ENCODE measurements around the gene SYCP2. TPM values are rescaled to one million over a fixed set of nuclear protein-coding genes. Genes with fewer than 3 reads are reported as not detected.

SYCP2 gene
- total and polyA plus RNA-seq, 12 donors: 0.28 to 2.7 (median 1.1) TPM

DNA sequence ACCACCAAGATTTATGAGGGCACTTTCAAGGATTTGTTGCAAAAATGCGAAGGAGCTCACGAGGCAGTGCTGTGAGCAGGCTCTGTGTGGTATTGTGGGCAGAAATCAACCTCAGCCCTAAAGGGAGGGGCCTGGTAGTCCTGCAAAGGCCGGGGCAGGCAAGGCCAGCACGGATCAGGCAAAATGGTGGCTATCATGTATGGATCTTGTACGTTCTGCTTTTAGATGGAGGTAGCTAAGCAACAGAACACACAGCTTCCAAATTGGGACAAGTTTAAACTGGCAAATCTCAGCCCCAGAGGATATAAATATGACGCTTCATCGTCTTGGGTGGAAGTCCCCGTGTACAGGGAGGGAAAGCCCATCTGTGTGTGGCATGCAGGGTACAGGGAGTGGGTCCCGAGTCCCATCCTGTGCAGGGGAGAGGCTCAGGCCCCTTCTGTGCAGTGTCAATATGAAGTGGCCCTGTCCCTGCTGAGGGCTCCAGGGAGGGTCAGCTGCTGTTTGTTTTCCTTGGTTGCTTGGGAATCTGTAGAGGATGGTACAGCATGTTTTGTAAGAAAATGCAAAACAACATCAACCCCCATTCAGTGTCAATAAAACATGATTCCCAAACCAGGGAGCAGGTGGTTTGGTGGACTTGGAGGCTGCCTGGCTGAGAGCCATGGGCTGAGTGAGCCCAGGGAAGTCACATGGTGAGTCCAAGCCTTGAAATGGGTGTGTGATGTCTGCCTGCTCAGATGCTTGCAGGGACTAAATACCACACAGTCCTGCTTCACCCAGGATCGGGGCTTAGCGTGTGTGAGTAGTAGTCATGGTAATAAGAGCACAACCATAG lies 113.0 kb downstream of the SYCP2 start:
- TF ChIP-seq, protein P1, sequence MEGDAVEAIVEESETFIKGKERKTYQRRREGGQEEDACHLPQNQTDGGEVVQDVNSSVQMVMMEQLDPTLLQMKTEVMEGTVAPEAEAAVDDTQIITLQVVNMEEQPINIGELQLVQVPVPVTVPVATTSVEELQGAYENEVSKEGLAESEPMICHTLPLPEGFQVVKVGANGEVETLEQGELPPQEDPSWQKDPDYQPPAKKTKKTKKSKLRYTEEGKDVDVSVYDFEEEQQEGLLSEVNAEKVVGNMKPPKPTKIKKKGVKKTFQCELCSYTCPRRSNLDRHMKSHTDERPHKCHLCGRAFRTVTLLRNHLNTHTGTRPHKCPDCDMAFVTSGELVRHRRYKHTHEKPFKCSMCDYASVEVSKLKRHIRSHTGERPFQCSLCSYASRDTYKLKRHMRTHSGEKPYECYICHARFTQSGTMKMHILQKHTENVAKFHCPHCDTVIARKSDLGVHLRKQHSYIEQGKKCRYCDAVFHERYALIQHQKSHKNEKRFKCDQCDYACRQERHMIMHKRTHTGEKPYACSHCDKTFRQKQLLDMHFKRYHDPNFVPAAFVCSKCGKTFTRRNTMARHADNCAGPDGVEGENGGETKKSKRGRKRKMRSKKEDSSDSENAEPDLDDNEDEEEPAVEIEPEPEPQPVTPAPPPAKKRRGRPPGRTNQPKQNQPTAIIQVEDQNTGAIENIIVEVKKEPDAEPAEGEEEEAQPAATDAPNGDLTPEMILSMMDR (IDR thresholded peaks at IDR 0.05): no peak
- no peak for TF ChIP-seq POLR2A (IDR thresholded peaks at IDR 0.05)
- intact Hi-C loops (cut with DNase I): no loop called here
- Histone ChIP-seq H3K27me3 (no peaks in the 10 kb centered on the region), H3K36me3 (replicated peaks in 1 of 2) (no peaks in the 10 kb centered on the region), H3K9me3 (replicated peaks in 1 of 3) (no peaks in the 10 kb centered on the region), H3K4me3 (no peak overlapping the region), H3K4me1 (replicated peaks in 1 of 2) (no peaks in the 10 kb centered on the region), H3K27ac (no peak overlapping the region)
- 68 to 78% (median 70%) methylated on average over 8 to 11 of the region's 11 CpGs for WGBS, 4 donors
- peak in 2 of 7 donors; percentile 10 to 51 for DNase-seq

DNA sequence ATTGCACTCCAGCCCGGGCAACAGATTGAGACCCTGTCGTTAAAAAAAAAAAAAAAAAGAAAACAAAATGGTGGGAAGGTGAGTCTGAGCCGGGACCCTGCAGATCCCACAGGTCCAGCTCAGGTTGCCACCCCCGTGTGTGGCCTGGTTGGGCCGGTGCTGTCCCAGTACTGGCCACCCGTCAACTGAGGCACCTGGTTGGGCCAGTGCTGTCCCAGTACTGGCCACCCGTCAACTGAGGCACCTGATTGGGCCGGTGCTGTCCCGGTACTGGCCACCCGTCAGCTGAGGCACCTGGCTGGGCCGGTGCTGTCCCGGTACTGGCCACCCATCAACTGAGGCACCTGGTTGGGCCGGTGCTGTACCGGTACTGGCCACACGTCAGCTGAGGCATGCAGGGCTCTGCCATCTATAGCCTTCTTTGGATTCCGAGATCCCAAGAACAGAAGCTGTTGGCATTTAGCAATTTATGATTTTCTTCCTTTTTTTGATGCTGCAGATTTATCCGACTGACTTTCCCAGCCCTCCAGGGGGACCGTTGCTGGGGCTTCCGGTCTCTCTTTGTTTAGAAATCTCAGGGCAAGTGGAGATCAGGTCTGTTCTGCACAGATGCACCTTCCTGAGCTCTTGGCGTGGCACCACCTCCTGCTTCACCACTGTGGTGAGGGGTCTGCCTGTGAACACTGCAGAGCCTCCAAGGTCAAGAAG lies 113.8 kb downstream of the SYCP2 start:
- H3K9me3 ChIP-seq (replicated peaks in 1 of 3): no peaks in the 10 kb centered on the region
- H3K36me3 ChIP-seq (replicated peaks in 1 of 2): no peaks in the 10 kb centered on the region
- DNase-seq: peak in 1 of 7 donors; percentile 27
- WGBS, 4 donors: 82 to 88% (median 87%) methylated on average over 11 to 20 of the region's 20 CpGs
- TF ChIP-seq, protein P1 (IDR thresholded peaks at IDR 0.05): no peak
- TF ChIP-seq POLR2A (IDR thresholded peaks at IDR 0.05): no peak
- intact Hi-C loops (cut with DNase I): no loop called here
- H3K4me1 ChIP-seq (replicated peaks in 1 of 2): no peaks in the 10 kb centered on the region
- H3K27me3 ChIP-seq: no peaks in the 10 kb centered on the region
- H3K4me3 ChIP-seq: no peak overlapping the region
- no peak overlapping the region for H3K27ac ChIP-seq

DNA sequence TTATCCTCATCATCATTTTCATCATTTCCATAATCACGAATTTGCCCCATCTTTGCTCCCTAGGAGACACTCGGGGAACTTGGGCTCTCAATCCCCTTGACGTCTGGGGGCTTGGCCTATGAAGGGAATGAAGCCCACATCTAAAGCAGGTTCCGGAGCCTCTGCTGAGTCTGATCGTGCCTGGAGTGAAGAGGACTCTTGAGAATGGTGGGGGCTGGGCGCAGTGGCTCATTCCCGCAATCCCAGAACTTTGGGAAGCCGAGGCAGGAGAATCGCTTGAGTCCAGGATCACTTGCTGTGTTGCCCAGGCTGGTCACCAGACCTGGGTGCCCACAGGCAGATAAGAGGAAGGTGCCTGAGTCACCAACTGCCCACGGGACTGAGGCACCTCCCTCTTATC lies 114.5 kb downstream of the SYCP2 start:
- H3K4me3 ChIP-seq: no peak overlapping the region
- intact Hi-C loops (cut with DNase I): no loop called here
- H3K27me3 ChIP-seq: no peaks in the 10 kb centered on the region
- no peak for TF ChIP-seq POLR2A (IDR thresholded peaks at IDR 0.05)
- no peaks in the 10 kb centered on the region for H3K9me3 ChIP-seq (replicated peaks in 1 of 3)
- peak in 1 of 7 donors; percentile 39 for DNase-seq
- no peak overlapping the region for H3K27ac ChIP-seq
- H3K36me3 ChIP-seq (replicated peaks in 1 of 2): no peaks in the 10 kb centered on the region
- WGBS, 4 donors: 82 to 89% (median 85%) methylated on average over 7 to 10 of the region's 10 CpGs
- H3K4me1 ChIP-seq (replicated peaks in 1 of 2): no peaks in the 10 kb centered on the region

DNA sequence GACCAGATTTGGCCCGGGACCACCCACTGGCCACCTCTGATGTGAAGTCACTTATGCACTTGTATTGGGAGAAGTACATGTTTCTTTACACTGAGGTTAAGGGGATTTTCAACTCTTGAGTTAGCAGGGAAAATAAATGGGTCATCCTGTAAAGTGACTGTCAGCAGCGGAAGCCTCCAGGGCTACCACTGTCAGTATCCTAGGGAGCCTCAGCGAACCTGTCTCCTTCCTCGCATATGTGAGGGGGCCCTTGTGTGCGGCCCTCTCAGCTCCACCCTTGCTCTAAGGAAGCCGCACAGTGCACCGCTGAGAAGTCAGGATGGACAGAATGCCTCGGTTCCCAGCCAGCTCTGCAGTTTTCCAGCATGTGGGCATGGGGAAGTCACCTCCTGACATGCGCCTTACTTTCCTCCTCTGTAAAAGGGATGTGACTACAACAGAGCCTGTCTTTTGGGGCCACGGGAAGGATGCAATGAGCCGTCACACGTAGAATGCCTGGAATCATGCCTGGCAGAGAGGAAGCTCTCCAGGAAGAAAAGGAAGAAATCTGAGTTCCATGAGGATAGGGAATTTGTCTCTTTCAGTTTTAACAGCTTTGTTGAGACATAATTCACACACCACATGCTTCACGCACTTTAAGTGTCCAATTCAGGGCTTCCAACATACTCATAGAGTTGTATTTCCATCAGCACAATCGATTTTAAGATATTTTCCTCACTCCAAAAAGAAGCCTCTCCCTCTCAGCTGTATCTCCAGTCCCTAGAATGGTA lies 115.4 kb downstream of the SYCP2 start:
- TF ChIP-seq, protein P1 (IDR thresholded peaks at IDR 0.05): no peak
- no peak for TF ChIP-seq POLR2A (IDR thresholded peaks at IDR 0.05)
- Histone ChIP-seq H3K4me1 (replicated peaks in 1 of 2) (no peaks in the 10 kb centered on the region), H3K27ac (no peak overlapping the region), H3K4me3 (no peak overlapping the region), H3K36me3 (replicated peaks in 1 of 2) (no peaks in the 10 kb centered on the region), H3K27me3 (no peaks in the 10 kb centered on the region), H3K9me3 (replicated peaks in 1 of 3) (no peaks in the 10 kb centered on the region)
- intact Hi-C loops (cut with DNase I): no loop called here
- WGBS, 4 donors: 71 to 81% (median 75%) methylated on average over 6 to 14 of the region's 14 CpGs
- DNase-seq: peak in 1 of 7 donors; percentile 10

Data from adrenal gland (tissue), 12 donors.